ENCODE measurements around the gene LRP1. TPM values are rescaled to one million over a fixed set of nuclear protein-coding genes. Genes with fewer than 3 reads are reported as not detected.

The LRP1 gene
- polyA plus RNA-seq, 1 donor (not counting 4 experiments of a cell fraction or from before 2014, with no cell fraction given), result 4.9 TPM

- Histone ChIP-seq H3K36me3 (ENCODE audit: control insufficient read depth in 2 of 2, extremely low read depth in 1 of 2, insufficient read depth in 2 of 2, low read length in 2 of 2) (peaks cover 2 to 5% of the 10 kb centered on the region in 2 experiments), H3K4me1 (ENCODE audit: control insufficient read depth, extremely low read depth, insufficient read depth, low read length) (no peaks in the 10 kb centered on the region), H3K27me3 (ENCODE audit: control insufficient read depth, extremely low read depth, insufficient read depth, low read length) (no peaks in the 10 kb centered on the region), H2AFZ (ENCODE audit: control insufficient read depth, low read length) (no peak overlapping the region), H3K79me2 (ENCODE audit: control insufficient read depth, insufficient read depth, low read length) (no peaks in the 10 kb centered on the region), H3K4me2 (ENCODE audit: control insufficient read depth, extremely low read depth, insufficient read depth, low read depth, low read length) (no peak overlapping the region), H3K27ac (ENCODE audit: control insufficient read depth, insufficient read depth, low read length) (no peak overlapping the region), H3K9me1 (ENCODE audit: control insufficient read depth, extremely low read depth, insufficient read depth, low read length) (no peaks in the 10 kb centered on the region), H4K20me1 (ENCODE audit: control insufficient read depth, extremely low read depth, insufficient read depth, low read length) (no peaks in the 10 kb centered on the region), H3K4me3 (ENCODE audit: control insufficient read depth in 2 of 3, extremely low read depth in 1 of 3, insufficient read depth in 2 of 3, low read depth in 1 of 3, low read length in 3 of 3) (no peak overlapping the region), H3K9me3 (ENCODE audit: control insufficient read depth, low read depth, low read length) (no peaks in the 10 kb centered on the region), H3K9ac (ENCODE audit: control insufficient read depth, extremely low read depth, insufficient read depth, low read length) (no peak overlapping the region)
- TF ChIP-seq EZH2 (IDR thresholded peaks at IDR 0.05; ENCODE audit: low read length) (no peak), CTCF (optimal IDR thresholded peaks at IDR 0.05 in 1 of 3, IDR thresholded peaks at IDR 0.05 in 1 of 3, conservative IDR thresholded peaks at IDR 0.05 in 1 of 3; ENCODE audit: extremely low read depth in 1 of 3, insufficient read depth in 2 of 3, low read length in 3 of 3) (no peak)
- dilution Hi-C loops (cut with MboI; ENCODE audit: extremely low pct_ligation_motif_present, low sequenced_read_pairs), result no loop called here
- DNase-seq (ENCODE audit: low read depth, low spot score) (no peak), FAIRE-seq (no peak)
These were observed 7.4 kb downstream of the LRP1 start for GRCh38 chr12:57135527-57136326.

- Histone ChIP-seq H3K4me1 (ENCODE audit: control insufficient read depth, extremely low read depth, insufficient read depth, low read length) (no peaks in the 10 kb centered on the region), H3K27me3 (ENCODE audit: control insufficient read depth, extremely low read depth, insufficient read depth, low read length) (no peaks in the 10 kb centered on the region), H4K20me1 (ENCODE audit: control insufficient read depth, extremely low read depth, insufficient read depth, low read length) (no peaks in the 10 kb centered on the region), H3K9ac (ENCODE audit: control insufficient read depth, extremely low read depth, insufficient read depth, low read length) (no peak overlapping the region), H3K4me2 (ENCODE audit: control insufficient read depth, extremely low read depth, insufficient read depth, low read depth, low read length) (no peak overlapping the region), H3K79me2 (ENCODE audit: control insufficient read depth, insufficient read depth, low read length) (no peaks in the 10 kb centered on the region), H2AFZ (ENCODE audit: control insufficient read depth, low read length) (no peak overlapping the region), H3K27ac (ENCODE audit: control insufficient read depth, insufficient read depth, low read length) (no peak overlapping the region), H3K9me1 (ENCODE audit: control insufficient read depth, extremely low read depth, insufficient read depth, low read length) (no peaks in the 10 kb centered on the region), H3K4me3 (ENCODE audit: control insufficient read depth in 2 of 3, extremely low read depth in 1 of 3, insufficient read depth in 2 of 3, low read depth in 1 of 3, low read length in 3 of 3) (no peak overlapping the region), H3K36me3 (ENCODE audit: control insufficient read depth in 2 of 2, extremely low read depth in 1 of 2, insufficient read depth in 2 of 2, low read length in 2 of 2) (peaks cover 5 to 27% of the 10 kb centered on the region in 2 experiments), H3K9me3 (ENCODE audit: control insufficient read depth, low read depth, low read length) (no peaks in the 10 kb centered on the region)
- FAIRE-seq (no peak), DNase-seq (ENCODE audit: low read depth, low spot score) (no peak)
- dilution Hi-C loops (cut with MboI; ENCODE audit: extremely low pct_ligation_motif_present, low sequenced_read_pairs), result no loop called here
- TF ChIP-seq CTCF (optimal IDR thresholded peaks at IDR 0.05 in 1 of 3, IDR thresholded peaks at IDR 0.05 in 1 of 3, conservative IDR thresholded peaks at IDR 0.05 in 1 of 3; ENCODE audit: extremely low read depth in 1 of 3, insufficient read depth in 2 of 3, low read length in 3 of 3) (no peak), EZH2 (IDR thresholded peaks at IDR 0.05; ENCODE audit: low read length) (no peak)
These were observed 10.4 kb downstream of the LRP1 start for GRCh38 chr12:57138526-57139272.
